SJCRH30 (cell line): ENCODE data around the gene POP7. TPM values are rescaled to one million over a fixed set of nuclear protein-coding genes. Genes with fewer than 3 reads are reported as not detected.

Source experiments
- DNase-seq, 2 experiments: peaks; one replicate each; pipeline ENCODE4 v3.0.0-alpha.2; 2015 to 2020
- H3K27ac ChIP-seq: fragments of 250-450 bp; sonication (Bioruptor Pico); 2 replicates; pipeline ENCODE4 v1.5.1; 2020; ENCODE audit warnings: mild to moderate bottlenecking, moderate library complexity
- H3K27me3 ChIP-seq: fragments of 250-450 bp; sonication (Bioruptor Pico); 2 replicates; pipeline ENCODE4 v1.5.1; 2020; ENCODE audit warnings: mild to moderate bottlenecking, moderate library complexity
- H3K36me3 ChIP-seq: fragments of 250-450 bp; sonication (Bioruptor Pico); 2 replicates; pipeline ENCODE4 v1.5.1; 2020; ENCODE audit warnings: mild to moderate bottlenecking, moderate library complexity
- H3K4me1 ChIP-seq: fragments of 250-450 bp; sonication (Bioruptor Pico); 2 replicates; pipeline ENCODE4 v1.5.1; 2020; ENCODE audit warnings: mild to moderate bottlenecking, moderate library complexity
- H3K4me3 ChIP-seq: fragments of 250-450 bp; sonication (Bioruptor Pico); 2 replicates; pipeline ENCODE4 v1.5.1; 2020; ENCODE audit warnings: mild to moderate bottlenecking, moderate library complexity
- H3K9me3 ChIP-seq: fragments of 250-450 bp; sonication (Bioruptor Pico); replicated peaks from 2 replicates; pipeline ENCODE4 v1.5.1; 2020; ENCODE audit warnings: mild to moderate bottlenecking, moderate library complexity
- total RNA-seq: library from RNA; depleted of rRNA; stranded (reverse); fragments of >200 nt; shearing (Covaris generic); gene quantifications from 2 replicates; pipeline ENCODE4 v1.2.3, GENCODE V29; 2014; rRNA removed

The POP7 gene
- total RNA-seq, 1 experiment from 2014 or later: 67.9 TPM

DNA sequence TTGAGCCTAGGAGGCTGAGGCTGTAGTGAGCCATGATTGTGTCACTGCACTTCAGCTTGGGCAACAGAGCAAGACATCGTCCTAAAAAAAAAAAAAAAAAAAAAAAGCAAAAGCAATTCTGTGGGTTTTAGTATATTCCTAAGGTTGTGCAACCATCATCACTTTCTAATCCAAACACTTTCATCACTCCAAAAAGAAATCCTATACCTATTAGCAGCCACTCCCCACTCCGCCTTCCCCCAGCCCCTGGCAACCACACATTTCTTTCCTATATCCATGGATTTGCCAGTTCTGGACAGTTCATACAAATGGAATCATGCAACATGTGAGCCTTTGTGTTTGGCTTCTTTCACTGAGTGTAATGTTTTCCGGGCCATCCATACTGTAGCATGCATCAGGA is 47.8 kb downstream of the POP7 start:
- H3K4me3 ChIP-seq: no peak overlapping the region
- no peak overlapping the region for H3K27ac ChIP-seq
- no peaks in the 10 kb centered on the region for H3K9me3 ChIP-seq
- H3K27me3 ChIP-seq: peaks cover 6% of the 10 kb centered on the region; the same call in 1 of the 2 replicates
- no peaks in the 10 kb centered on the region for H3K36me3 ChIP-seq
- no peak for DNase-seq
- no peaks in the 10 kb centered on the region for H3K4me1 ChIP-seq

Other genes starting within 250 kb of the POP7 start
- gene SPACDR, start 241.9 kb upstream of the POP7 start, total RNA-seq: not detected in 2 replicates
- gene TSC22D4, start 226.9 kb upstream of the POP7 start, total RNA-seq: 13.7 and 14.7 TPM in 2 replicates
- gene NYAP1, start 222.2 kb upstream of the POP7 start, total RNA-seq: 0.49 and 0.56 TPM in 2 replicates
- gene AGFG2, start 166.9 kb upstream of the POP7 start, total RNA-seq: 7.2 and 9.0 TPM in 2 replicates
- 0.30 and 1.2 TPM in 2 replicates for gene SAP25, start 132.2 kb upstream of the POP7 start, total RNA-seq
- 19.8 and 33.2 TPM in 2 replicates for gene LRCH4, start 120.0 kb upstream of the POP7 start, total RNA-seq
- 0.10 TPM in 1 of 2 replicates, not detected in the other for gene FBXO24, start 119.8 kb upstream of the POP7 start, total RNA-seq
- 41.2 and 43.4 TPM in 2 replicates for gene PCOLCE, start 103.8 kb upstream of the POP7 start, total RNA-seq
- 13.8 and 13.9 TPM in 2 replicates for gene MOSPD3, start 93.6 kb upstream of the POP7 start, total RNA-seq
- gene TFR2, start 64.6 kb upstream of the POP7 start, total RNA-seq: not detected in 2 replicates
- gene ACTL6B, start 49.7 kb upstream of the POP7 start, total RNA-seq: not detected in 2 replicates
- 105 and 112 TPM in 2 replicates for gene GNB2, start 32.4 kb upstream of the POP7 start, total RNA-seq
- gene GIGYF1, start 11.9 kb upstream of the POP7 start, total RNA-seq: 17.8 and 22.6 TPM in 2 replicates
- not detected in 2 replicates for gene EPO, start 14.3 kb downstream of the POP7 start, total RNA-seq
- not detected in 2 replicates for gene ZAN, start 27.5 kb downstream of the POP7 start, total RNA-seq
- 61.7 and 62.3 TPM in 2 replicates for gene EPHB4, start 121.4 kb downstream of the POP7 start, total RNA-seq
- gene SLC12A9, start 146.6 kb downstream of the POP7 start, total RNA-seq: 12.2 and 15.0 TPM in 2 replicates
- gene TRIP6, start 161.3 kb downstream of the POP7 start, total RNA-seq: 42.1 and 49.3 TPM in 2 replicates
- gene SRRT, start 169.0 kb downstream of the POP7 start, total RNA-seq: 140 and 156 TPM in 2 replicates
- 5.5 and 6.1 TPM in 2 replicates for gene UFSP1, start 183.6 kb downstream of the POP7 start, total RNA-seq
- 1.3 and 1.5 TPM in 2 replicates for gene ACHE, start 189.8 kb downstream of the POP7 start, total RNA-seq
- gene MUC3A, start 243.4 kb downstream of the POP7 start, total RNA-seq: 0.02 TPM in 1 of 2 replicates, not detected in the other